Islet precursor cell (in vitro differentiated cells): ENCODE measurements around the gene DHX38.
"Not testable (repeated sequence)": the region's sequence is repeated elsewhere in the genome, so short reads cannot be mapped to it uniquely, and the experiment has no call there.

Experiments
- DNase-seq: peaks from one replicate; pipeline ENCODE4 v3.0.0-alpha.2; 2018

The DHX38 gene

GRCh38 chr16:72093448-72094265 lies at the start of gene DHX38, which contains the start of gene TXNL4B:
Gene DHX38, plus strand, starts transcription at chr16:72093847. Its CDS starts 2,311 bp downstream, at chr16:72096158.
Gene TXNL4B, minus strand, starts transcription at chr16:72093620. Its CDS starts 2,871 bp downstream, at chr16:72090749.
- peak; percentile 99 for DNase-seq

GRCh38 chr16:72044296-72044695 lies 49.4 kb upstream of the DHX38 start:
- DNase-seq: peak; percentile 29

- DNase-seq: peak; percentile 18
Measured at GRCh38 chr16:72044825-72045359, 48.8 kb upstream of the DHX38 start.

DNA sequence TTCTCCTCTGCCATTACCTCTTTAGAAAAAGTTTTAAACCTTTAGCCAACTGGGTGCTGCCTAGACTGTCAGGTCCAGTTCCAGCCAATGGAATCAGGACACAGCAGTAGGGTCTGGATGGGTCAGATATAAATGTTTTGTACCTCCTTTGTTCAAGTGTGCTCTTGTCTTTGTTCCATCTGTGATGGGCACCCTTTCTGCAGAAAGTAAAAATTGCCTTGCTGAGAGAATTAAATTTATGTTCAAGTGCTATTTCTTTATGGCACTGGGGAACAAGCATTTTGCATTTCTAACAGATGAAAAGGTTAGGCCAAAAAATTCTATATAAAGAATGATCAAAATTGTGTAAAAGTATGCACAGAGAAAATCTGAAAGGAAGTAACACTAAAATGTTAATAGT lies 44.5 kb upstream of the DHX38 start:
- peak; percentile 1 for DNase-seq

- no peak for DNase-seq
Measured at GRCh38 chr16:72050769-72051464, 42.7 kb upstream of the DHX38 start.

DNA sequence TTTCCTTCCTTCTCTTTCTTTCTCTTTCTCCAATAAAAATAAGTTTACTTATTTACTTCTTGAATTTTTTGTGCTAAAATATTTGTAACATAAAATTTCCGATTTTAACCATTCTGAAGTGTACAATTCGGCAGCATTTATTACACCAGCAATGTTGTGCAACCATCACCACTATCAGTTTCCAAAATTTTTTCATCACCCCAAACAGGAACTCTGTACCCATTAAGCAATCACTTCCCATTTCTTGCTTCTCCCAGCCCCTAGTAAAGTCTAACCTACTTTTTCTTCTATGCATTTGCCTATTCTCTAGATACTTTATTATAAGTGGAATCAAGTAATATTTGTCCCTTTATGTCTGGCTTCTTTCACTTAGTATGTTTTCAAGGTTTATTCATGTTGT lies 41.8 kb upstream of the DHX38 start:
- no peak for DNase-seq

DNA sequence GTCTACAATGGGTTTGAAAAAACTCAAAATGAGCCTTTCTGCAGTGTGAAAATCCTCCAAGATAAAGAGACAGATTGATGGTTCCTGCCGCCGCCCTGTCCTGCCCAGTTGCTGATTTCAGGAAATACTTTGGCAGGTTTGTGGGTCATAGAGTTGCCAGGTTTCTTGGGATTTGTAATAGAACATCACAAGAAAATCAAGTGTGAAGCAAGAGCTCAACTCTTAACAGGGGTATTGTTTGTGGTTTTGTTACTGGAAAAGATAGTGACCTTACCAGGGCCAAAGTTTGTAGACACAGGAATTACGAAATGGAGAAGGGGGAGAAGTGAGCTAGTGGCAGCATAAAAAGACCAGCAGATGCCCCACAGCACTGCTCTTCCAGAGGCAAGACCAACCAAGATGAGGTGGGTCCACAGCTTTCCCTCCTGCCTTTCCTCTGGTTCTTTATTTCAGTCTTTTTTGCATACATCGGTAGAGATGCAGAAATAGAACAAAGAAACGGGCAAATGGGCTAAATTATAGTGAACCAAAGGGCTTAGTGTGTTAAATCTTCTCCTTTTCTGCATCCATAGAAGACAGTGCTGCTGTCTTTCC lies 39.3 kb upstream of the DHX38 start, which contains the start of gene HP:
TSS of gene HP (plus strand) at position 252 of the 594 bp plus-strand sequence. CDS start at position 400, 148 bp downstream.
- DNase-seq: peak; percentile 4

- DNase-seq: peak; percentile 35
Measured at GRCh38 chr16:72055911-72056310, 37.7 kb upstream of the DHX38 start.

DNA sequence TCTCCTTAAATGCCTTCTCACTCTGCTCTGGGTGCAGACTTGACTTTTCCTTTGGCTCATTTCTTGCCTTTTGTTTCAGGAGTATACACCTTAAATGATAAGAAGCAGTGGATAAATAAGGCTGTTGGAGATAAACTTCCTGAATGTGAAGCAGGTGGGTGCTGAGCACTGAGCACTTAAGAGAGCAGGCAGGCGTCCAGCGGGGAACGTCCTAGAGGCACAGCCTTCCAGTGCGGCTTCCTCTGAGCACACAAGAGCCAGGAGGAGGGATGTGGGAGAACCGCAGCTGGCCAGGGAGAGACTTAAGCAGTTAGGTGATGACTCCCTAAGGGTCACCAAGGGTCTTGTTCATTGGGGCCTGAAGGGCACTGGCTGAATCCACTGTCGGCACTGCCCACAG lies 36.3 kb upstream of the DHX38 start:
- DNase-seq: not testable (repeated sequence)

GRCh38 chr16:72059060-72059459 lies 34.6 kb upstream of the DHX38 start:
- DNase-seq: not testable (repeated sequence)

DNA sequence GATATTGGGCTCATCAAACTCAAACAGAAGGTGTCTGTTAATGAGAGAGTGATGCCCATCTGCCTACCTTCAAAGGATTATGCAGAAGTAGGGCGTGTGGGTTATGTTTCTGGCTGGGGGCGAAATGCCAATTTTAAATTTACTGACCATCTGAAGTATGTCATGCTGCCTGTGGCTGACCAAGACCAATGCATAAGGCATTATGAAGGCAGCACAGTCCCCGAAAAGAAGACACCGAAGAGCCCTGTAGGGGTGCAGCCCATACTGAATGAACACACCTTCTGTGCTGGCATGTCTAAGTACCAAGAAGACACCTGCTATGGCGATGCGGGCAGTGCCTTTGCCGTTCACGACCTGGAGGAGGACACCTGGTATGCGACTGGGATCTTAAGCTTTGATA lies 33.2 kb upstream of the DHX38 start:
- DNase-seq: peak; percentile 25

DNA sequence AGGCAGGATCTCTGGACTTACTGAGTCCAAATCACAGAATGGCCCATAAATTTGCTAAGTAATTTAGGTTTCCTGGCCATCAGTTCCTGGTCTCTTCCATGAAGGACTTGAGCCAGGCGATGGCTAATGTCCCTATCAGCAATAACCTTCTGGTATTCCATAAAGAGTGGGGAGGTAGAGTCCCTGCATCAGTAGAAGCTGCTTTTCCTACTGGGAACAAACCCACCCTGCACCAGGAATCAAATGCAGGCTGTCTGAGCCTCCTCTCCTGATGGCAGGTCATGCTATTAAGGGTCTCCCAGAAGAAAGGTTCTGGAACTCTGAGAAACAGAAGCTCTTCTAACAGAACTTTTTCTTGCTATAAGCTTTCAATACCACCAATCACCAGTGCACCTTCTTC lies 32.1 kb upstream of the DHX38 start:
- DNase-seq: no peak

DNA sequence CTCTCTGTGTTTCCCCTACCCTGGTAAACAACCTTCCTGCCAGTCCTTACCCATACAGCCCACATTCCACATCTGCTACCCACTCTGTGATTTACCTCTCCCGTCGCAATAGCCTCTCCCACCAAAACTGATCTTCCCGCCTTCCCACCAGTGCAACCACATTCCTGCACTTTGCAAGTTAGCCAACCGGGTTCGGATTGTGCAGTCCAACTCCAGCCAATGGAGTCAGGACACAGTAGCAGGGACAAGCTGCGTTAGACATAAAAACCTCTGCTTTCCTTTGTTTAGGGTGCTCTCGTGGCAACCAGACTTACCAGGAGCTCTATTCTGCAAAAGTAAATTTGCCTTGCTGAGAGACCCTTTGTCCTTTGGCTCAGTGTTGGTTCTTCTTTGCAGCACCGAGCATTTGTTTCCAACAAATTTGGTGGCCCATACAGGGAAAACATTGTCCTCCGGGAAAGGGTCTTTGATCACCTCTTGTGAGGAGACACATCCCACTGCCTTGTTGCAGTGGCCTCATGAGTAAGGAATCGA lies 29.2 kb upstream of the DHX38 start:
- DNase-seq: peak; percentile 55

DNA sequence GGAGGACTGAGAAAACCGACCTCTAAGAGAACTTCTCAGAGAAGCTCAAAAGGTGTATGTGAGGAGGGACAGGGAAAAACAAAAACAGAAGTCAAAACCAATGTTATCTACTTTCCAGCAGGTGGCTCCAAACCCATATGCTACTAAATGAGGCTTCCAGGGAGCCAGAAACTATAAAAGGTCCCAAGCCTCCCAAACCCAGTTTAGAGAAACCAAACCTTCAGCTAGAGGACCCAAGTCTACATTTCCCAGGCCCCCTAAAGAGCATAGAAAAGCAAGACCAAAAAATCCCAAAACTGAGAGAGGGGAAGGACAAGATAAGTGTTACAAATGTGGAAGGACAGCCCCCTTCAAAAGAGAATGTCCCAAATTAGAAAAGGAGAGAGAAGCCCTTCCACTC lies 26.9 kb upstream of the DHX38 start:
- DNase-seq: no peak

DNA sequence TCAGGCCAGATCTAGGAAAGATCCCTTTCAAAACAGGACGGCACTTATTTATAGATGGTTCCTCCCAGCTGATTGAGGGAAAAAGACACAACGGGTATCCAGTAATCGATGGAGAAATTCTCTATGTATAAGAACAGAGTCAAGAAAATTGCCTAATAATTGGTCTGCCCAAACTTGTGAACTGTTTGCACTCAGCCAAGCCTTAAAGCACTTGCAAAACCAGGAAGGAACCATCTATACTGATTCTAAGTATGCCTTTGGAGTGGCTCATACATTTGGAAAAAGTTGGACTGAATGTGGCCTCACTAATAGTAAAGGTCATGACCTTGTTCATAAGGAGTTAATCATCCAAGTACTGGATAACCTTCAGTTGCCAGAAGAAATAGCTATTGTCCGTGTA lies 24.7 kb upstream of the DHX38 start:
- no peak for DNase-seq

DNA sequence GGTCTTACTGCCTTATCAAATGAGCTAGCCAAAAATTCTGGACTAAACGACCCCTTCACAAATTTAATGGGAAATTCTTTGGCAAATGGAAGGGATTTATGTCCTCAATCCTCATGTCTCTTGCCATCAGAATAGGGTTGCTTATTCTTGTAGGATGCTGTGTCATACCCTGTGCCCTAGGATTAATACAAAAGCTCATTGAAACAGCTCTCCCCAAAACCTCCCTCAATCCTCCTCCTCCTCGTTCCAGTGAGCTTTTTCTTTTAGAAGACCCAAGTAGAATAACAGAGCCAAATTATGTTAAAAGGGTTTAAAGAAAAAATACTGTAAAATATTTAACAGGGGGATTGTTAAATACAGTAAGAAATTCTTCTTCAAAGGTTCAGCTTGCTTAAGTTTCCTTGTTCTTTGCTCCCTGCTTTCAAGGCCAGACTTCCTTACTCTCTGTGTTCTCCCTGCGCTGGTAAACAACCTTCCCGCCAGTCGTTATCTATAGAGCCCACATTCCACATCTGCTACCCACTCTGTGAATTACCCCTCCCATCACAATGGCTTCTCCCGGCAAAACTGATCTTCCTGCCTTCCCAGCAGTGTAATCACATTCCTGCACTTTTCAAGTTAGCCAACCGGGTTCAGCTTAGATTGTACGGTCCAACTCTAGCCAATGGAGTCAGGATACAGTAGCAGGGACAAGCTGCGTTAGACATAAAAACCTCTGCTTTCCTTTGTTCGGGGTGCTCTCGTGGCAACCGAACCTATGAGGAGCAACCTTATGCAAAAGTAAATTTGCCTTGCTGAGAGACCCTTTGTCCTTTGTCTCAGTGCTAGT lies 20.9 kb upstream of the DHX38 start:
- peak; percentile 81 for DNase-seq

DNA sequence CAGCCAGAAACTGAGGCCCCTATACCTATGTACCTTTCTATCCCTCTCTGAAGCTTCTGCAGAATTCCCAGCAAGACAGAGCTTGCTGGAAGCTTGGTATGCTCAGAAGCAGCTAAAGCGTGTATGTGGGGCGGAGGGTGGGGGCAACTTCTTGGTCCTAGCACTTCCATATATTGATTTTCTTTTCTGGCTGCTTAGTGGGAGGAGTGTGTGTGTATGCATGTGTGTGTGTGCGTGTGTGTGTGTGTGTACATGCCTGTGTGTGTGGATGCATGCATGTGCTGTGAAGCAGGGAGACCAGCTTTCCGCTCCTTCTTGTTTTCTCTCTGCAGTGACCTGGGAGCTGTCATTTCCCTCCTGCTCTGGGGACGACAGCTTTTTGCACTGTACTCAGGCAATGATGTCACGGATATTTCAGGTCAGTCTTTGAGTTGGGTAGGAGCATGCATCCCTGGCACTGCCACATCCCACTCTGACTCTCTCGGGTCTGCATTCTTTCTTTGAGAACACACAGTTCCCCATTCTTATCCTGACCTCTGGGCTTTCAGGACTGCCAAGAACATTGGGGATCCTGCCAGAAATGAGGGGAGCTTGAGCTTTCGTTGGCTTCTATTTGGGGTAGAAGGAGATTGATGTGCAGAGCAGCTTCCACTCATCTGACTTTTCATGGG lies 20.0 kb upstream of the DHX38 start:
- DNase-seq: no peak

DNA sequence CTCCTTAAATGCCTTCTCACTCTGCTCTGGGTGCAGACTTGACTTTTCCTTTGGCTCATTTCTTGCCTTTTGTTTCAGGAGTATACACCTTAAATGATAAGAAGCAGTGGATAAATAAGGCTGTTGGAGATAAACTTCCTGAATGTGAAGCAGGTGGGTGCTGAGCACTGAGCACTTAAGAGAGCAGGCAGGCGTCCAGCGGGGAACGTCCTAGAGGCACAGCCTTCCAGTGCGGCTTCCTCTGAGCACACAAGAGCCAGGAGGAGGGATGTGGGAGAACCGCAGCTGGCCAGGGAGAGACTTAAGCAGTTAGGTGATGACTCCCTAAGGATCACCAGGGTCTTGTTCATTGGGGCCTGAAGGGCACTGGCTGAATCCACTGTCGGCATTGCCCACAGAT lies 18.6 kb upstream of the DHX38 start:
- DNase-seq: not testable (repeated sequence)

DNA sequence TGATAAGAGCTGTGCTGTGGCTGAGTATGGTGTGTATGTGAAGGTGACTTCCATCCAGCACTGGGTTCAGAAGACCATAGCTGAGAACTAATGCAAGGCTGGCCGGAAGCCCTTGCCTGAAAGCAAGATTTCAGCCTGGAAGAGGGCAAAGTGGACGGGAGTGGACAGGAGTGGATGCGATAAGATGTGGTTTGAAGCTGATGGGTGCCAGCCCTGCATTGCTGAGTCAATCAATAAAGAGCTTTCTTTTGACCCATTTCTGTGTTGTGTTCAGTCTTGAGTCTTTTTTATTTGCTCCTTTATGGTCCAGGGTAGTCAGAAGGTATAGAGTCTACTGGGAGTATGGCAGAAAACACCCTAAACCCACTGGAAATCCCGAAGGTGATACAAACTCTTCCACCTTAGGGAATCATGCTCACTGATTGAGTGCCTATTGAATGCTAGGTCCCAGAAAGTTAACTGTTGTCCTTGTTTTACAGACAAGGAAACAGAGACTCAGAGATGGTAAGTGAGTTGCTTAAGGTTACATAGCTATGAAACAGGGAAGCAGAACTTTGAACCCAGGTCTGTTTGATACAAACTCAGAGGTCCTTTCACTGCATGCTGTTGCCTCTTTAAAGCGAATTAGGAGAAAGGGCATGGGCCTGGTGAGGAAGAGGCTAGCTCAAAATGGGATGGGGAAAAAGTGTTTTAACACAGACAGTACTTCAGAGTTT lies 16.5 kb upstream of the DHX38 start:
- not testable (repeated sequence) for DNase-seq

- DNase-seq: no peak
Measured at GRCh38 chr16:72083778-72084404, 9.8 kb upstream of the DHX38 start.
